Articular chondrocyte of knee joint (primary cell): ENCODE results near the gene GFI1B. TPM values are rescaled to one million over a fixed set of nuclear protein-coding genes. Genes with fewer than 3 reads are reported as not detected.

ENCODE experiments used
- small RNA-seq: library from RNA; depleted of rRNA; stranded (forward); fragments of <200 nt; gene quantifications from one replicate; pipeline ENCODE3, GENCODE V24; 2012
- total RNA-seq: library from RNA; depleted of rRNA; stranded (reverse); fragments of >200 nt; gene quantifications from 2 replicates; pipeline ENCODE4 v1.2.3, GENCODE V29; 2012

Gene GFI1B
- 0.11 TPM in 1 of 2 replicates, not detected in the other for total RNA-seq

GRCh38 chr9:132978451-132979131, at the start of gene GFI1B:
Gene GFI1B, plus strand, starts transcription at chr9:132978694. Its CDS starts 7,985 bp downstream, at chr9:132986679.

GRCh38 chr9:132944294-132945185, 34.0 kb upstream of the GFI1B start, which contains the start of gene TSC1:
Gene TSC1, minus strand, starts transcription at chr9:132944616. Its CDS starts 15,744 bp downstream, at chr9:132928872.

GRCh38 chr9:133030317-133031129, 52.0 kb downstream of the GFI1B start, which contains the start of gene GTF3C5:
Gene GTF3C5, plus strand, starts transcription at chr9:133030997. Its CDS starts 15 bp downstream, at chr9:133031012.

Small RNA genes lying within 50 kb of the gene (small RNA-seq; reads per million reads assigned to genes)
- gene AL593851.1 (not detected), gene MIR548AW (0.42 reads per million, percentile 6 among the genes with 10 or more reads in this experiment), gene RNU7-21P (not detected)

Other genes starting within 250 kb of the GFI1B start
- gene AK8, start 100.4 kb upstream of the GFI1B start, total RNA-seq = 0.78 and 0.86 TPM in 2 replicates
- gene SPACA9, start 99.8 kb upstream of the GFI1B start, total RNA-seq = 3.4 and 5.0 TPM in 2 replicates
- 70.2 and 77.0 TPM in 2 replicates for gene TSC1, start 34.1 kb upstream of the GFI1B start, total RNA-seq
- gene GTF3C5, start 52.3 kb downstream of the GFI1B start, total RNA-seq = 33.7 and 35.7 TPM in 2 replicates
- 0.11 and 0.13 TPM in 2 replicates for gene CEL, start 83.3 kb downstream of the GFI1B start, total RNA-seq
- gene RALGDS, start 142.5 kb downstream of the GFI1B start, total RNA-seq = 11.6 and 16.1 TPM in 2 replicates
- 7.4 and 9.5 TPM in 2 replicates for gene GBGT1, start 185.2 kb downstream of the GFI1B start, total RNA-seq
- gene OBP2B, start 230.6 kb downstream of the GFI1B start, total RNA-seq = not detected in 2 replicates